NCI-H2196 (cell line): ENCODE results near the gene FAM83B.
"Not testable (repeated sequence)": the region's sequence is repeated elsewhere in the genome, so short reads cannot be mapped to it uniquely, and the experiment has no call there.

Experiments
- DNase-seq: peaks from one replicate; lab custom pipeline; 2025; ENCODE audit not compliant: unreplicated experiment; lab: John Stamatoyannopoulos, UW

Gene FAM83B

DNA sequence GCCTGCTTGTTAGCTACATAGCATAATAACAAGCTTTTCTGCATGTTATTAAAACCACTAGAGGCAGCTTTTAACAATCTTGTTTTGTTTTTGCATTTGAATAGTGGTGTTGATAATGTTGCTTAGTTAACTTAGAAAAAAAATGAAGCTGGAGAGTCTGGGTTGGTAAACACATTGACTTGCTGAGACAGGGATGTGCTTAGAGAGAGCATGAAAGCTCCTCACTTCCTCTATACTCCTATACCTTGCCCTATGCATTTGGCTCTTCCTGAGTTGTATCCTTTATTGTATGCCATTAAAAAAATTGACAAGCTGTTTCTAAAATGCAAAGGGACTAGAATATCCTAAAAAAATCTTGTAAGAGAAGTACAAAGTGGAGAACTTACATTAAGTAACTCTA, 13.6 kb downstream of the FAM83B start:
- DNase-seq, result no peak

- DNase-seq, result no peak
These were observed 14.2 kb downstream of the FAM83B start for GRCh38 chr6:54860739-54861138.

GRCh38 chr6:54861905-54862616, 15.5 kb downstream of the FAM83B start:
- DNase-seq, result no peak

DNA sequence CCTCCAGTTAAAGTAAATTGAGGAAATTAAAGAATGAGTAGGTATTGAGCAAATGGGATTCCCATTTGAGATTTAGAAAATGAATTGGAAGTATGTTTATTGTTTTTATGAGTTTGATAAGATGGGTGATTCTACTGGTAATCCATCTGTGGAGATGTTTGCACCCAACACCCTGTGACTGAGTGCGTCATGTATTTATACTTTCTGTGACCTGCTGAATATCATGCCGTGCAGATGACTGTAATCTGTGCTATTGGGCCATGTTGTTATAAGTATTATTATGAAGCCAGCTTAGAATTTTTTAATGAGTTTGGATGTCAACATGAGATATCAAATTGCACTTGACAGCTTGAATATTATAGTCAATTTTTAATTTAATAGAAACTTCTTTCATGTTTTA, 17.7 kb downstream of the FAM83B start:
- DNase-seq, result no peak

GRCh38 chr6:54865091-54865631, 18.6 kb downstream of the FAM83B start:
- DNase-seq, result no peak

GRCh38 chr6:54868556-54868955, 22.0 kb downstream of the FAM83B start:
- no peak for DNase-seq

DNA sequence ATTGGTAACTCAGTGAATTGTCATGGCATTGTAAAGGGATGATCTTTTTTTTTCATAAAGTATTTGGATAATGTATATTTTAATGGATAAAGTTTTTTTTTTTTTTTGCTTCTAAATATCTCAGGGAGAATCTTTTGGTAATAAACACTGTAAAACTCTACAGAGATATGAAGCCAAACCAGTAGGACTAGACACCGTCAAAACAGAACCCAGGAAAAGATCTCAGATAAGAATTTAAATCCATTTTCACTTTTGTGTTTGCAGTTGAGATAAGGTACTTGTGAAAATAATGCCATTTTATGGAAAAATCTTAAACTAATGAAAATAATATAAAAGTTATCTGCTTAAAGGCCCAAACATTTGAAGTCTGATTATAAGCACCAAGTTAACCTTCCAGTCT, 27.0 kb downstream of the FAM83B start:
- no peak for DNase-seq

GRCh38 chr6:54874349-54875048, 27.9 kb downstream of the FAM83B start:
- DNase-seq, result no peak

DNA sequence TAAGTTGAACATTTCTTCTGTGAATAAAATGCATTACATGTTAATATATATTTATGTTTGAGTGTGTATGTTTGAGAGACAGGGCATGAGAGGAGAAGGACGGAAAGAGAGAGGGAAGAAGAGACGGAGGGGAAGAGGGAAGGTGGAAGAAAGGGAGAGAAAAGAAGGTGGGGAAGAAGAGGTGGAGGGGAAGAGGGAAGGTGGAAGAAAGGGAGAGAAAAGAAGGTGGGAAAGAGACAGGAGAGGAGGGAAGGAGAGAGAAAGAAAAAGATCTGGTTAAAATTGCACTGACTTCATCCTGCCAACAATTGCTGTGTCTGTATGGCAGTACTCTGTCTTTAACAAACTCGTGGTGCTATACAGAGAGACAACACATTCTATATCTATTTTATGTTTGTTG, 29.0 kb downstream of the FAM83B start:
- no peak for DNase-seq

- no peak for DNase-seq
These were observed 29.8 kb downstream of the FAM83B start for GRCh38 chr6:54876365-54876764.

DNA sequence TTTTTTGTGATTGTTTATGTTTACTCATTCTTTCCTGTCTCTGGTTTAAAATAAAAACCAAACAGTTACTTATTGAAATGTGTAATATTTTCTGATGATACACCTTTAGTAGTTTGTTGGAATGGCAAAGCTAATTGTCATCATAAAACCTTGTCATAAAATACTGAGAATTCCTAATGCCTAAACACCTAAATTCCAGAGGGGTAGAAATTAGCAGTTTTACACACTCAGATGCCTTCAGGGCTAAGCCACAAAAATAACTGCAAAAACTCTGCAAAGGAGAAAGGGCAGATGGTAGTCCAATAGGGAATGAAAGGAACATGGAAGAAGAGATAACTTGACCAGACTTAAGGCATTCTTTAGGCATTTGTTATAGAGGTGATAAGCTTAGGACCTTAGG, 30.3 kb downstream of the FAM83B start:
- DNase-seq, result no peak

DNA sequence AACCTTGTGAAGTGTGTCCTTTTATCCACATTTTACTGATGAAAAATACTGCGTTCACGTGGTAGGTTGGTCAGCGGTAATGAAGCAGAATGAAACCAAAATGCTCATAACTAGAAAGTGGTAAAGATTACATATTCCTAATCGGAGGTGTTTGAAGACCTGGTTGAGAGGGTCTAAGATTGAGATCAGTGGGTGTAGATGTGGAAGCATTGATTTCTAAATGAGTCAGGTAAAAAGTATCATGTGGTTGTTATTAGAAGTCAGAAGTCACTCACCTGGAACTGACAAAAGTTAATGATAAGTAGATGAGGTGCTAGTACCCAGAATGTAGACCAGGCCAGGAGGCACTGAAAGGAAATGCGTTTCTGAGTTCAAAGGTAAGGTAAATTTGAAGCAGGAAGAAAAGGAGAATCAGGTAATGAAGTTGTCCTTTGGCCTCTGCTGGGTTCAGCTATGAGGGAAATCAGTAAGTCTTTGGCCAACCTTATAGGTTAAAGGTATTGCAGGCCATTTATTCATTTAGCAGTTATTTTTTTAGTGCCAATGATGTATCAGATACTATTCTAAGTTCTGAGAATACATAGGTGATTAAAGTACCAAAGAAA, 31.2 kb downstream of the FAM83B start:
- DNase-seq, result no peak

- no peak for DNase-seq
These were observed 32.1 kb downstream of the FAM83B start for GRCh38 chr6:54878718-54879117.

- DNase-seq, result no peak
These were observed 32.8 kb downstream of the FAM83B start for GRCh38 chr6:54879188-54879985.

DNA sequence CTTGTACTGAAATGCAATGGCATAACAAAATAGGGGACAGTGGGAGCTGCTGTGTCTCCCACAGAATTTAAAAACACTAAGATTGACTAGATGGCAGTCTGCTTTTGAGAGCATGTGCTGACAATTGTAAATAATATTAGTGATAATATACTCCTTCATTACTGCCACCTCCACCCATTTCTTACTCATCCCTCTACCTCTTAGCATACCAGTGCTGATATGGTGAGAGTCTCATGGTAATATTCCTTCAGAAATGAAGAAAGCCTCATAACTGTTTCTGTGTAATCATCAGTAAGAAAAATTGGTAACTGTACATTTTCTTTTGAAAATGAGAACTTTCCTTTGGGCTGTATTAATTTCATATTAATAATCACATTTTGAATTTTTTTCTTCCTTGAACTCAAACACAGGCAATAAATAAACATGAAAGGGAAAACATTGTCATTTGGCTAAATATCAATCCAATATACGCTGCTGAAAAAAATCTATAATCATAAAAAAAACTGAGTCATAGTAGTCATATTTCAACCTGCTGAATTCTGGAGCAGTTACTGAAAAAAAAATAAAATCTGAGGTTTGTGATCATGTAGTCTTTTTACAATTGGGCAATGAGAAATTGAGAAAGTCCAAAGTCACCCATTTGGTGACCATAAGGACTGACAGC, 34.6 kb downstream of the FAM83B start:
- DNase-seq, result no peak

- not testable (repeated sequence) for DNase-seq
These were observed 35.3 kb downstream of the FAM83B start for GRCh38 chr6:54881891-54882290.

DNA sequence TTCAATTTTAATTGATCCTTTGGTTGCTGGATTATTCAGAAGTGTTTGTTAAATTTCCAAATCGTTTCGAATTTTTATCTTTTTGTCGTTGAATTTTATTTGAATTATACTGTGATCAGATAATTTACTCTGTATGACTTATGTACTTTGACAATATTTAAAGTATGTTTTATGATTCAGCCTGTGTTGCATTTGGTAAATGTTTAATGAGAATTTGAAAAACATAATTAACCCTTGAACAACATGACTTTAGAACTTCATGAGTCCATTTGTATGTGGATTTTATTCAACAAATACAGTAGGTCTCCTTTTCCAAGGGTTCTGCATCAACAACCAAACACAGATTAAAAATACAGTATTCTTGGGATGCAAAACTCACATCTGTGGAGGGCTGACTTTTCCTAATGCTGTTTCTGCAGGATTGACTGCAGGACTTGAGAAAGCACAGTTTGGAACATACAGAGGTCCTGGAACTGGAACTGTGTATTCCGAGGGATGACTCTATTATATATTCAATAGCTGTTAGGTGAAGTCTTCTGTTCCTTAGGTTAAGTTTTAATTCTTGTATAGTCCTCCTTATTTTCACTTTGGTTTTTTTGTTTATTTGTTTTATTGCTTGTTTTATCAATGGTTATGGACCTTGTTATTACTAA, 40.5 kb downstream of the FAM83B start:
- DNase-seq, result no peak

- DNase-seq, result no peak
These were observed 45.0 kb downstream of the FAM83B start for GRCh38 chr6:54891536-54891935.

GRCh38 chr6:54892831-54893230, 46.3 kb downstream of the FAM83B start:
- DNase-seq, result no peak

- no peak for DNase-seq
These were observed 47.2 kb downstream of the FAM83B start for GRCh38 chr6:54893818-54894217.
